Effector memory CD4-positive, alpha-beta T cell (primary cell): Measurements from ENCODE around the gene NEK8.
"Not testable (repeated sequence)": the region's sequence is repeated elsewhere in the genome, so short reads cannot be mapped to it uniquely, and the experiment has no call there.

ENCODE experiments used
- DNase-seq, 3 donors: peaks; one replicate each; pipeline ENCODE4 v3.0.0-alpha.2; 2020
- H3K27ac ChIP-seq: 2 replicates; pipeline ENCODE4 v1.7.0; 2013; ENCODE audit warnings: mild to moderate bottlenecking, low read length, moderate library complexity; ENCODE audit not compliant: insufficient read depth, poor library complexity, severe bottlenecking
- H3K27me3 ChIP-seq: replicated peaks from 2 replicates; pipeline ENCODE4 v1.7.0; 2013; ENCODE audit warnings: mild to moderate bottlenecking, low read length; ENCODE audit not compliant: insufficient read depth, control insufficient read depth, poor library complexity, severe bottlenecking
- H3K36me3 ChIP-seq: 2 replicates; pipeline ENCODE4 v1.7.0; 2013; ENCODE audit warnings: mild to moderate bottlenecking, low read length, moderate library complexity; ENCODE audit not compliant: control insufficient read depth, insufficient read depth
- H3K4me1 ChIP-seq: 2 replicates; pipeline ENCODE4 v1.7.0; 2013; ENCODE audit warnings: low read length, mild to moderate bottlenecking; ENCODE audit not compliant: control insufficient read depth, insufficient read depth, poor library complexity, severe bottlenecking
- H3K4me3 ChIP-seq: 2 replicates; pipeline ENCODE4 v1.7.0; 2013; ENCODE audit warnings: low read length, low read depth, mild to moderate bottlenecking; ENCODE audit not compliant: insufficient read depth, poor library complexity, severe bottlenecking
- H3K9me3 ChIP-seq: 2 replicates; pipeline ENCODE4 v1.7.0; 2013; ENCODE audit warnings: mild to moderate bottlenecking, low read length, moderate library complexity; ENCODE audit not compliant: control insufficient read depth

NEK8 gene

GRCh38 chr17:28725660-28726225 is 2.8 kb upstream of the NEK8 start:
- Histone ChIP-seq H3K27ac (peak overlapping the region; percentile 60), H3K36me3 (peaks cover 29% of the 10 kb centered on the region), H3K27me3 (no peaks in the 10 kb centered on the region), H3K9me3 (no peaks in the 10 kb centered on the region), H3K4me1 (peaks cover 46% of the 10 kb centered on the region), H3K4me3 (peak overlapping the region; percentile 51)
- DNase-seq = no peak

GRCh38 chr17:28726226-28726626 is 2.4 kb upstream of the NEK8 start, which contains the start of gene TLCD1:
Gene TLCD1 (minus strand): TSS chr17:28726233. CDS start chr17:28726097, 136 bp downstream.
- Histone ChIP-seq H3K9me3 (no peaks in the 10 kb centered on the region), H3K4me1 (peaks cover 41% of the 10 kb centered on the region), H3K27me3 (no peaks in the 10 kb centered on the region), H3K27ac (peak within 1 kb of the TSS; percentile 100), H3K4me3 (peak within 1 kb of the TSS; percentile 64), H3K36me3 (peaks cover 29% of the 10 kb centered on the region)
- DNase-seq = peak in 2 of 3 donors; percentile 57 to 62

- peak overlapping the region; percentile 100 for H3K27ac ChIP-seq
- peaks cover 35% of the 10 kb centered on the region for H3K4me1 ChIP-seq
Observed at GRCh38 chr17:28726627-28727491, 1.7 kb upstream of the NEK8 start.

GRCh38 chr17:28729950-28730330 is 1.4 kb downstream of the NEK8 start:
- Histone ChIP-seq H3K4me3 (no peak overlapping the region), H3K9me3 (no peaks in the 10 kb centered on the region), H3K27me3 (no peaks in the 10 kb centered on the region), H3K4me1 (peaks cover 31% of the 10 kb centered on the region), H3K27ac (no peak overlapping the region), H3K36me3 (peaks cover under 1% of the 10 kb centered on the region)
- no peak for DNase-seq

More at GRCh38 chr17:28726627-28727491, 1.7 kb upstream of the NEK8 start:
- H3K36me3 ChIP-seq = peaks cover 29% of the 10 kb centered on the region
- H3K9me3 ChIP-seq = no peaks in the 10 kb centered on the region
- H3K27me3 ChIP-seq = no peaks in the 10 kb centered on the region
- H3K4me3 ChIP-seq = peak overlapping the region; percentile 64
- DNase-seq = peak; percentile 81 to 86 (median 82)

GRCh38 chr17:28733346-28733745 is 4.8 kb downstream of the NEK8 start:
- Histone ChIP-seq H3K4me1 (peaks cover 8% of the 10 kb centered on the region), H3K4me3 (no peak overlapping the region), H3K27ac (no peak overlapping the region), H3K36me3 (no peaks in the 10 kb centered on the region), H3K9me3 (no peaks in the 10 kb centered on the region), H3K27me3 (no peaks in the 10 kb centered on the region)
- no peak for DNase-seq

- Histone ChIP-seq H3K4me3 (no peak overlapping the region), H3K27ac (no peak overlapping the region), H3K36me3 (no peaks in the 10 kb centered on the region), H3K27me3 (no peaks in the 10 kb centered on the region), H3K4me1 (peaks cover 11% of the 10 kb centered on the region), H3K9me3 (no peaks in the 10 kb centered on the region)
- no peak for DNase-seq
Observed at GRCh38 chr17:28734712-28735241, 6.2 kb downstream of the NEK8 start.

- no peak for DNase-seq
- no peak overlapping the region for H3K27ac ChIP-seq
- no peaks in the 10 kb centered on the region for H3K9me3 ChIP-seq
- H3K36me3 ChIP-seq = no peaks in the 10 kb centered on the region
- no peaks in the 10 kb centered on the region for H3K27me3 ChIP-seq
- H3K4me3 ChIP-seq = no peak overlapping the region
- H3K4me1 ChIP-seq = peaks cover 11% of the 10 kb centered on the region
Observed at GRCh38 chr17:28735242-28735722, 6.7 kb downstream of the NEK8 start.

GRCh38 chr17:28735913-28736769 is 7.6 kb downstream of the NEK8 start:
- not testable (repeated sequence) for H3K9me3 ChIP-seq, H3K27me3 ChIP-seq, H3K36me3 ChIP-seq, H3K4me3 ChIP-seq, H3K27ac ChIP-seq, DNase-seq
- peaks cover 11% of the 10 kb centered on the region for H3K4me1 ChIP-seq

- H3K4me3 ChIP-seq = no peak overlapping the region
- no peaks in the 10 kb centered on the region for H3K36me3 ChIP-seq
- no peaks in the 10 kb centered on the region for H3K9me3 ChIP-seq
- peaks cover 11% of the 10 kb centered on the region for H3K4me1 ChIP-seq
- H3K27ac ChIP-seq = no peak overlapping the region
- no peak for DNase-seq
- no peaks in the 10 kb centered on the region for H3K27me3 ChIP-seq
Observed at GRCh38 chr17:28737316-28737715, 8.7 kb downstream of the NEK8 start.
